ENCODE data around the gene PSEN2. TPM values are rescaled to one million over a fixed set of nuclear protein-coding genes. Genes with fewer than 3 reads are reported as not detected.

PSEN2 gene
- total RNA-seq, 2 experiments from 2014 or later: 4.5 to 4.9 TPM

- peaks cover 33% of the 10 kb centered on the region for H3K4me1 Mint-ChIP-seq
- CTCF ChIA-PET: interaction anchor here (0.6 to 1.5 kb wide), 3 partner anchors 50 to 209 kb away, joined by 4 to 5 read pairs (median 4); no protein-coding TSS in a partner anchor
- H3K27me3 Mint-ChIP-seq: peaks cover 3% of the 10 kb centered on the region
Observed at GRCh38 chr1:226940029-226940805, 69.8 kb downstream of the PSEN2 start, which contains the start of gene COQ8A. TSS of gene COQ8A (plus strand) at chr1:226940294. CDS start at chr1:226961386, 21,092 bp downstream.

GRCh38 chr1:226940806-226941067 is 70.3 kb downstream of the PSEN2 start:
- H3K36me3 Mint-ChIP-seq (ENCODE audit: low read depth): no peaks in the 10 kb centered on the region
- POLR2A ChIA-PET: interaction anchor here (0.8 to 5.1 kb wide), 10 partner anchors 26 to 1163 kb away, joined by 3 to 82 read pairs (median 4); partner anchors contain the start of gene SRP9
- CTCF ChIA-PET: interaction anchor here (1.0 to 1.5 kb wide), 2 partner anchors 50 to 58 kb away, joined by 4 to 5 read pairs; no protein-coding TSS in a partner anchor
- DNase-seq: no peak
- peak overlapping the region; percentile 44 for H3K27ac Mint-ChIP-seq
- H3K4me3 Mint-ChIP-seq: peak overlapping the region; percentile 76
- peaks cover 6% of the 10 kb centered on the region for H3K9me3 Mint-ChIP-seq
- peaks cover 33% of the 10 kb centered on the region for H3K4me1 Mint-ChIP-seq
- no peaks in the 10 kb centered on the region for H3K27me3 Mint-ChIP-seq

More at GRCh38 chr1:226940029-226940805, 69.8 kb downstream of the PSEN2 start, which contains the start of gene COQ8A:
- peak; percentile 99 for DNase-seq
- Mint-ChIP-seq H3K9me3 (peaks cover 11% of the 10 kb centered on the region), H3K27ac (peak within 1 kb of the TSS; percentile 96), H3K36me3 (ENCODE audit: low read depth) (peaks cover 3% of the 10 kb centered on the region), H3K4me3 (peak within 1 kb of the TSS; percentile 76)
- POLR2A ChIA-PET: interaction anchor here (0.7 to 5.1 kb wide), 18 partner anchors 9 to 1162 kb away, joined by 3 to 82 read pairs (median 4); partner anchors contain the start of gene SRP9

- CTCF ChIA-PET: no interaction called here
- Mint-ChIP-seq H3K27ac (no peak overlapping the region), H3K4me3 (no peak overlapping the region), H3K4me1 (peaks cover 33% of the 10 kb centered on the region), H3K9me3 (no peaks in the 10 kb centered on the region), H3K36me3 (ENCODE audit: low read depth) (no peaks in the 10 kb centered on the region), H3K27me3 (no peaks in the 10 kb centered on the region)
- POLR2A ChIA-PET: no interaction called here
- no peak for DNase-seq
Observed at GRCh38 chr1:226942392-226942791, 72.0 kb downstream of the PSEN2 start.

- ChIA-PET POLR2A (no interaction called here), CTCF (interaction anchor here (1.0 kb wide), 1 partner anchor 24 kb away, joined by 3 read pairs; no protein-coding TSS in a partner anchor)
- H3K36me3 Mint-ChIP-seq (ENCODE audit: low read depth): no peaks in the 10 kb centered on the region
- H3K27ac Mint-ChIP-seq: no peak overlapping the region
- peaks cover 26% of the 10 kb centered on the region for H3K4me1 Mint-ChIP-seq
- no peak overlapping the region for H3K4me3 Mint-ChIP-seq
- DNase-seq: peak; percentile 0
- no peaks in the 10 kb centered on the region for H3K27me3 Mint-ChIP-seq
- no peaks in the 10 kb centered on the region for H3K9me3 Mint-ChIP-seq
Observed at GRCh38 chr1:226943156-226943555, 72.7 kb downstream of the PSEN2 start.

GRCh38 chr1:226943927-226944326 is 73.5 kb downstream of the PSEN2 start:
- ChIA-PET CTCF (no interaction called here), POLR2A (no interaction called here)
- H3K4me1 Mint-ChIP-seq: peaks cover 18% of the 10 kb centered on the region
- no peaks in the 10 kb centered on the region for H3K36me3 Mint-ChIP-seq (ENCODE audit: low read depth)
- H3K4me3 Mint-ChIP-seq: no peak overlapping the region
- no peaks in the 10 kb centered on the region for H3K9me3 Mint-ChIP-seq
- H3K27me3 Mint-ChIP-seq: no peaks in the 10 kb centered on the region
- no peak overlapping the region for H3K27ac Mint-ChIP-seq
- peak; percentile 8 for DNase-seq

DNA sequence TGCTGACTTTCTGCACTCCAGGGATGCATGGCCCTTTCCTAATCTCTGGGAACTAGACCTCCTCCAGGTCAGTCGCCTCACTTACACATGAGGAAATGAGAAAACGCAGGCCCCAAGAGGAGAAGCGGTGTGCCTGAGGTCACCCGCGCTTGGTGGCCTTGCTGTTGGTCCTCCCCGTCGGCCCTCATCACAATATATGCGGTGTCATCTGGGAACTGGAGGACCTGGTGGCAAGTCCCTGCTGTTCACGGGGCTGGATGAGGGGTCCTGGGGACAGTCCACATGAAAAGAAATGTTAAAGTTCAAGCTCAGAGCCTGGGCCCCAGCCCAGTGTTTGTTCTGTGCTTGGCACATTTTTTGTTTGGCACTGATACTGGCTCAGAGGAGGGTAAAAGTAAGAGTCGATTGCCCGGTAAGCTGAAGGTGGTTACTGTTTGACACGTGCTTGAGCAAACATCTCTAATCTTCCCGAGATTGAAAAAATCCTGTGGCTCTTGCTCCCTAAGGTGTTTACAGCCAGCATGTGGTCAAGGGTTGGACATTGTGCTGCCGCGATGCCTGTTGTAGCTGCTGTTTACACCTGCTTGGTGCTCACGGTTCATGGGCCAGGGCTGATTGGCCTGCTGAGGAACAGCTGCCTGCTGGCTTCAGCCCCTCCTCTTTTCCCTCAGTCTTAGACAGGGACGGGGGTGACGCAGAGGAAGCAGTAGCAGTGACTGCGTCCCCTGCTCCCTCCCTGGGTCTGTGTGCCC is 74.9 kb downstream of the PSEN2 start:
- POLR2A ChIA-PET: no interaction called here
- CTCF ChIA-PET: no interaction called here
- Mint-ChIP-seq H3K36me3 (ENCODE audit: low read depth) (no peaks in the 10 kb centered on the region), H3K27ac (no peak overlapping the region), H3K9me3 (no peaks in the 10 kb centered on the region), H3K4me3 (no peak overlapping the region), H3K4me1 (peaks cover 17% of the 10 kb centered on the region), H3K27me3 (no peaks in the 10 kb centered on the region)
- DNase-seq: no peak

Other genes with a start within 250 kb of the PSEN2 start
- gene ITPKB, start 131.3 kb upstream of the PSEN2 start, total RNA-seq: 10 to 100 TPM; 43.6 to 44.4 TPM
- gene COQ8A, start 69.7 kb downstream of the PSEN2 start, total RNA-seq: 10 to 100 TPM; 18.1 to 18.5 TPM